AG08395 (cell line): ENCODE measurements around the gene HBQ1.
"Not testable (repeated sequence)": the region's sequence is repeated elsewhere in the genome, so short reads cannot be mapped to it uniquely, and the experiment has no call there.

ENCODE experiments used
- DNase-seq: peaks from one replicate; pipeline ENCODE4 v3.0.0; 2012; ENCODE audit warnings: mixed read lengths, low spot score

HBQ1 gene

DNA sequence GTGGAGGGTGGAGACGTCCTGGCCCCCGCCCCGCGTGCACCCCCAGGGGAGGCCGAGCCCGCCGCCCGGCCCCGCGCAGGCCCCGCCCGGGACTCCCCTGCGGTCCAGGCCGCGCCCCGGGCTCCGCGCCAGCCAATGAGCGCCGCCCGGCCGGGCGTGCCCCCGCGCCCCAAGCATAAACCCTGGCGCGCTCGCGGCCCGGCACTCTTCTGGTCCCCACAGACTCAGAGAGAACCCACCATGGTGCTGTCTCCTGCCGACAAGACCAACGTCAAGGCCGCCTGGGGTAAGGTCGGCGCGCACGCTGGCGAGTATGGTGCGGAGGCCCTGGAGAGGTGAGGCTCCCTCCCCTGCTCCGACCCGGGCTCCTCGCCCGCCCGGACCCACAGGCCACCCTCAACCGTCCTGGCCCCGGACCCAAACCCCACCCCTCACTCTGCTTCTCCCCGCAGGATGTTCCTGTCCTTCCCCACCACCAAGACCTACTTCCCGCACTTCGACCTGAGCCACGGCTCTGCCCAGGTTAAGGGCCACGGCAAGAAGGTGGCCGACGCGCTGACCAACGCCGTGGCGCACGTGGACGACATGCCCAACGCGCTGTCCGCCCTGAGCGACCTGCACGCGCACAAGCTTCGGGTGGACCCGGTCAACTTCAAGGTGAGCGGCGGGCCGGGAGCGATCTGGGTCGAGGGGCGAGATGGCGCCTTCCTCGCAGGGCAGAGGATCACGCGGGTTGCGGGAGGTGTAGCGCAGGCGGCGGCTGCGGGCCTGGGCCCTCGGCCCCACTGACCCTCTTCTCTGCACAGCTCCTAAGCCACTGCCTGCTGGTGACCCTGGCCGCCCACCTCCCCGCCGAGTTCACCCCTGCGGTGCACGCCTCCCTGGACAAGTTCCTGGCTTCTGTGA lies 3.5 kb upstream of the HBQ1 start, which contains the start of gene HBA1:
TSS of gene HBA1 (plus strand) at position 204 of the 906 bp plus-strand sequence. CDS start at position 241, 37 bp downstream.
- DNase-seq: not testable (repeated sequence)

DNA sequence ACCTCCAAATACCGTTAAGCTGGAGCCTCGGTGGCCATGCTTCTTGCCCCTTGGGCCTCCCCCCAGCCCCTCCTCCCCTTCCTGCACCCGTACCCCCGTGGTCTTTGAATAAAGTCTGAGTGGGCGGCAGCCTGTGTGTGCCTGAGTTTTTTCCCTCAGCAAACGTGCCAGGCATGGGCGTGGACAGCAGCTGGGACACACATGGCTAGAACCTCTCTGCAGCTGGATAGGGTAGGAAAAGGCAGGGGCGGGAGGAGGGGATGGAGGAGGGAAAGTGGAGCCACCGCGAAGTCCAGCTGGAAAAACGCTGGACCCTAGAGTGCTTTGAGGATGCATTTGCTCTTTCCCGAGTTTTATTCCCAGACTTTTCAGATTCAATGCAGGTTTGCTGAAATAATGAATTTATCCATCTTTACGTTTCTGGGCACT lies 2.9 kb upstream of the HBQ1 start:
- peak; percentile 46 for DNase-seq

- no peak for DNase-seq
These were observed 2.1 kb upstream of the HBQ1 start for GRCh38 chr16:177981-178667.

DNA sequence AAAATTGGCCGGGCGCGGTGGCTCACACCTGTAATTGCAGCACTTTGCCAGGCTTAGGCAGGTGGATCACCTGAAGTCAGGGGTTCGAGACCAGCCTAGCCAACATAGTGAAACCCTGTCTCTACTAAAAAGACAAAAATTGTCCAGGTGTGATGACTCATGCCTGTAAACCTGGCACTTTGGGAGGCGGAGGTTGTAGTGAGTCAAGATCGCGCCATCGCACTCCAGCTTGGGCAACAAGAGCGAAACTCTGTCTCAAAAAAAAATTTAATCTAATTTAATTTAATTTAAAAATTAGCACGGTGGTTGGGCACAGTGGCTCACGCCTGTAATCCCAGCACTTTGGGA lies 1.6 kb upstream of the HBQ1 start:
- DNase-seq: no peak

DNA sequence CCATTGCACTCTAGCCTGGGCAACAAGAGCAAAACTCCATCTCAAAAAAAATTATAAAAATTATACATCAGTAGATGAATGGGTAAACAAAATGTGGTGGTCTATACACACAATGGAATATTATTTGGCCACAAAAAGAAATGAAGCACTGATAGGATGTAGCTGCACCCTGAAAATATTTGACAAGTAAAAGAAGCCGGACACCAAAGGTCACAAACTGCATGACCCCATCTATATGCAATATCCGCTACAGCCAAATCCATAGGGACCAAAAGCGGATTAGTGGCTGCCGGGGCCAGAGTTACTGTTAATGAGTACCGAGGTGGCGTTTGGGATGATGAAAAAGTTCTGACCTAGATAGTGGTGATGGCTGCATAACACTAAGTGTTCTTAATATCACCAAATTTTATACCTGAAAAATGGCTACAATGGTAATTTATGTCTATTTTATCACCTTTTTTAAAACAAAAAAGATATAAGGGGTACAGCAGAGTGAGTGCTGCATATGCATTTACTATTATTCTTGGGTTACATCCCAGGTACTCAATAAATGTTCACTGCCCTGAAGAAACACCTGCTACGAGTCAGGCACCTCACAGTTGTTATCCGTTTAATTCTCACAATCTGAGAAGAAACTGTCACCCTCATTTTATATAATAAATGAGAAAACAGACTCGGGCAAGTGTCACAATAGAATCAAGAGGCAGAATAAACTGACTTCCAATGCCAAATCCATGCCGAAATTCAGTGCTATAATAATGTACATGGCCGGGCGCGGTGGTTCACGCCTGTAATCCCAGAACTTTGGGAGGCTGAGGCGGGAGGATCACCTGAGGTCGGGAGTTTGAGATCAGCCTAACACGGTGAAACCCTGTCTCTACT lies 807 bp upstream of the HBQ1 start:
- DNase-seq: no peak

DNA sequence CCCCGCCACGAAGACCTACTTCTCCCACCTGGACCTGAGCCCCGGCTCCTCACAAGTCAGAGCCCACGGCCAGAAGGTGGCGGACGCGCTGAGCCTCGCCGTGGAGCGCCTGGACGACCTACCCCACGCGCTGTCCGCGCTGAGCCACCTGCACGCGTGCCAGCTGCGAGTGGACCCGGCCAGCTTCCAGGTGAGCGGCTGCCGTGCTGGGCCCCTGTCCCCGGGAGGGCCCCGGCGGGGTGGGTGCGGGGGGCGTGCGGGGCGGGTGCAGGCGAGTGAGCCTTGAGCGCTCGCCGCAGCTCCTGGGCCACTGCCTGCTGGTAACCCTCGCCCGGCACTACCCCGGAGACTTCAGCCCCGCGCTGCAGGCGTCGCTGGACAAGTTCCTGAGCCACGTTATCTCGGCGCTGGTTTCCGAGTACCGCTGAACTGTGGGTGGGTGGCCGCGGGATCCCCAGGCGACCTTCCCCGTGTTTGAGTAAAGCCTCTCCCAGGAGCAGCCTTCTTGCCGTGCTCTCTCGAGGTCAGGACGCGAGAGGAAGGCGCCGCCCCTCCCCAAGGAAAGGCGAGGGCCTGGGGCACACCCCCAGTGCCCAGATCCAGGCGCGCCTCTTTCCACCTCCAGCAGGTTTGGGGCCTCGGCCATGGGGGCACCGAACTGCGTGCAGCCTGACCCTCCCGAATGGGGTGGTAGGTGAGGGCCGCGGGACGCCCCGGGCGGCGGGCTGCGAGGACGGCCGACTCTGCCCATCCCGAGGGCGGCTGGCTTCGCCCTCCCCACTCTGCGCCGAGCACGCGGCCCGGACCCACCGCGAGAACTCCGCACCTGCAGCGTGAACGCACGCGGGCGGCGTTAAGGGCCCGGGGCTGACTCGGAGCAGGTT lies 664 bp downstream of the HBQ1 start:
- peak; percentile 85 for DNase-seq

GRCh38 chr16:181565-182021 lies 1.3 kb downstream of the HBQ1 start:
- DNase-seq: no peak

DNA sequence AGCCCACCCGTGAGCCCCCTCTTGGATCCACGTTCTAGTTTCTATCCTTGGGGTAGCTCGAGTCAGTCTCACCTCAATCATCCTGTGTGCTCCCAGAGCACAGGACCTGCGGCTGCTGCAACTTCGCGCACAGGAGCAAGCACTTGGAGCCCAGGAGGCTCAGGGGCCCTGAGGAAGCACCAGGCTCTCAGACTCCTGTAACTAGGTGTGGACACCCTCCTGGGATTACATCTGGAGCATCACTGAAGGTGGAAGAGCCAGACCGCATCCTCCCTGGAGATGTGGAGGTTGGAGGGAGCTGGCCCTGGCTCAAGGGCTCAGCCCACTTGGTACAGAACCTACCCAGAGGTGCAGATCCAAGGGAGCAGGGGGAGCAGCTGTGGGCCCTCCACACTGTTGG lies 2.7 kb downstream of the HBQ1 start:
- DNase-seq: no peak

DNA sequence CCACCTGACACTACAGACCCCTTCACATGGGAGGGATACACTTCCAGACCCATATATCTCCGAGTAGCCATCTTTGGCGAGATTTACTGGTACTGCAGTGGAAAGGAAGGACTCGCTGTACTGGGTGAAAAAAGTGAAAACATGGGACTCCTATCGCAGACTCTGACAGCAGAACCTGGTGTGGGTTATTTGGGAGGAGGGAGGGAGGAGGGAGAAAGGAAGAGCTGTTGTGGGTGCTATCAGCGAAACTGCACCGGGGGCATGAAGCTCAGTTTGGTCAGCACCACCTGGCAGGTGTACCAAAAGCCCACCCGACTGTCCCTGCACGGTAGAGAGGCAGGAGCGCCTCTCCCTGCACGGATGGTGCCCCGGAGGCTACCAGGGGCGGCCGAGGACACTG lies 5.0 kb downstream of the HBQ1 start:
- no peak for DNase-seq

DNA sequence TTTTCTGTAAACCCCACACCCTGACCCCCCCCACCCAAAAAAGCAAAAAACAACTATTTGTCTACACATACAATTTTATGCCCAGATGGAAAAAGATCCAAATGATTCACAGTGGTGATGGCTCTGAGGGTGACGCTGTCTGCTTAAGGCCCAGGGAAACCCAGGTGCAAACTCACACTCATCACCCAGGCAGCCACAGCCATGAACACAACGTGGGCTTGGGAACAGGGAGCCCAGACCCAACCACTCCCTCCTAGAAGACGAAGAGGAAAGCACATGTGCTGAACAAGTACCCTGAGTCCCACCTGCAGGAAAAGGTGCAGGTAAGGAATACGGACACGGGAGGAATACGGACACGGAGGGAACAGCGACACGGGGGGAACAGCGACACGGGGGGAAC lies 5.4 kb downstream of the HBQ1 start:
- DNase-seq: no peak

DNA sequence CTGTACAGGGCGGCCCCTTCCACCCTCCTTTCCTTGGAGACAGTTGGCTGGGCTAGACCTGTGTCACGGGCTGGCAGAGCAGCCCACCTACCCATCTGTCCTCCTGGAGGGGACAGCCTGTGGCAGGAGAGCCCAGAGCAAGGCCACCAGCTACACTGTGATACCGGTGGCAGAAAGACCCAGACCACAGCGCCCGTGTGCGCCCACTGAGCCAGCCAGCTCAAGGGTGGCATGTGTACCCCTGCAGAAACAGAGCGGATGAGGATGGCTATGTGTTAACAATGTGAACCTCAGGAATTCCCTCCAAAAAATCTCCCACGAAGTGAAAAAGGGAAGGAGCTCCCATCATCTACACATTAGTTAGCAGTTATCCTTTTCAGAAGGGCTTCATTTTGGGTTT lies 7.1 kb downstream of the HBQ1 start:
- DNase-seq: no peak

GRCh38 chr16:188674-189073 lies 8.4 kb downstream of the HBQ1 start:
- DNase-seq: no peak

DNA sequence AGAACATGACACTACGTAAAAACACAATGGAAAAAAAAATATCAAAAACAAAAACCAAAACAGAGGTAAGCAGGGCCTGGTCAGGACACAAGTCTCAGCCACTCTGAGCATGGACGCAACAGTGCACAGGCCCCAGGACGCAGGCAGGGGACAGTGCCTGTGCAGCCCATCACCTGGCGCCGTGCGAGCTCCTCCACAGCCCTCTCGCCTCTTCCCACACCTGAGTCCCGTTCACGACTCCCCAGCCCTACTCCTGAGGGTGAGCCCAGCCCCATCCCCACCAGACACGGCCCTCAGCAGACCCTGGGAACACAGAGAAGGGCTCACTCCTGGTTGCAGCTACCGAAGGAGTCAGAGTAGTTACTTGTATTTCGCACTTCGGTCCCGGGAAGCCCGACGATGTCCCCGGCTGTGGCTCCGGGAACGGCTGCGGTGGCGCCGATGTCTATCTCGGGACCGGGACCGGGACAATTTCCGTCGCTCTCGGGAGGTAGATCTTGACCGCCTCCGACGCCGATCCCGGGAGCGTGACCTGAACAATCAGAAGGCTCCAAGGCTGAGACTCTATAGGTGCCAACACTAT lies 9.4 kb downstream of the HBQ1 start:
- no peak for DNase-seq

DNA sequence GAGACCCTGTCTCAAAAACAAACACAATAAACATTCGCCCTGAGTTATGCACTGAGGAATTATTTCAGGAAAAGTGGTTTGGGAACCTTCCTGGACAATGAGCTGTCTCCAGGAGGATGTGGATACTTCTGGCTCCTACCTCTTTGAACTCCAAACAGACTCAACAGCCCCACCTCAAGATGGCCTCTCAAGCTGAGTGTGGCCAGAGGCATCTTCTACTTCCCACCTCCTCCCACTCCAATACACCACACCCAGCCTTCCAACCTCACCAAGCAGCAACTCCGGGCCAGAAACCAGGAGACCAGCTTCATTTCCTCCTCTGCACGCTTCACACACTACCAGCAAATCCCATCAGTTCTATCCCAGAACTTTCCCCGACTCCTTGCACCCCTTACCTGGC lies 11.6 kb downstream of the HBQ1 start:
- no peak for DNase-seq

DNA sequence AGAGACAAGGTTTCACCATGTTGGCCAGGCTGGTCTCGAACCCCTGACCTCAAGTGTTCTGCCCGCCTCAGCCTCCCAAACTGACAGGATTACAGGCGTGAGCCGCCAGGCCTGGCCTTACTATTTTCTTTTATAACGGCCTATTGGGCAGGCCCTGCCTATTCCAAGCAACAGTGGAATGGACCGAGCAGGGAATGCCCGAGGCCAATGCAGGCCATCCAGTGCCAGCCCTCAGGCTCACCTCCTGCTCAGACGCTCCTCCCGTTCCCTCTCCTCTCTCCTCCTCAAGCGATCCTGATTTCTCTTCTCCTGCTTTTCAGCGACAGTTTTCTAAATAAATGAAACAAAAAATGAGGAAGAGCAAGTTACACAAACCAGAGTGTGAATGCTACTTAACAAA lies 12.4 kb downstream of the HBQ1 start:
- no peak for DNase-seq

- no peak for DNase-seq
These were observed 13.2 kb downstream of the HBQ1 start for GRCh38 chr16:193441-193840.

DNA sequence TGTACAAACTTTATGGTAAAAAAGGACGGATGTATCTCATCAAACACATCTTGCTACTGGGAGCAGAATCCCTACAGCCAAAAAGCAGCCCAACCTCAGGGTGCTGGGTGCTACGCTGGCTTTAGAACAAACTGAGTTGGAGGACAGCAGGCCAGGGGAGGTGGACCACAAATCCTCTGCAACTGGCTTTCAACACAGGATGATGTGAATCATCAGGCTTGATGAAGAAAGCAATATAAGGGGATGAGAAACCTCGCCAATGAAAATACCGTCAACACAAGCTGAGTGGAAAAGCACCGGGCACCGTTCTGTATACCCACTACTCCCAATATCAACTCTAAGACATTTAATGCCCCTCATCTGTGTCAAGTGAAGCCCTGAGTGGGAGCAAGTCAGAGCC lies 14.3 kb downstream of the HBQ1 start:
- DNase-seq: no peak

GRCh38 chr16:200388-200787 lies 20.1 kb downstream of the HBQ1 start:
- DNase-seq: peak; percentile 38

- no peak for DNase-seq
These were observed 23.0 kb downstream of the HBQ1 start for GRCh38 chr16:203246-203645.

GRCh38 chr16:204046-204445 lies 23.8 kb downstream of the HBQ1 start:
- not testable (repeated sequence) for DNase-seq

- not testable (repeated sequence) for DNase-seq
These were observed 29.1 kb downstream of the HBQ1 start for GRCh38 chr16:209359-209758.
